Neuronal stem cell (in vitro differentiated cells): ENCODE data around the gene TERF2IP.

ENCODE experiments used
- DNase-seq: peaks from one replicate; pipeline ENCODE4 v3.0.0-alpha.2; 2013; ENCODE audit warnings: low spot score
- H2AFZ ChIP-seq: one replicate; pipeline ENCODE4 v1.6.1; 2013; ENCODE audit warnings: mild to moderate bottlenecking, low read length, inconsistent platforms
- H2AK5ac ChIP-seq: 2 replicates; pipeline ENCODE4 v1.6.1; 2013; ENCODE audit warnings: low read depth, mild to moderate bottlenecking, inconsistent platforms, low read length, moderate library complexity, mixed read lengths
- H2BK120ac ChIP-seq: 2 replicates; pipeline ENCODE4 v1.6.1; 2013; ENCODE audit warnings: low read depth, mild to moderate bottlenecking, inconsistent platforms, low read length, moderate library complexity, mixed read lengths
- H2BK12ac ChIP-seq: one replicate; pipeline ENCODE4 v1.6.1; 2013; ENCODE audit warnings: low read length, inconsistent platforms
- H2BK15ac ChIP-seq: 2 replicates; pipeline ENCODE4 v1.6.1; 2013; ENCODE audit warnings: mild to moderate bottlenecking, low read length, inconsistent platforms, mixed read lengths
- H2BK5ac ChIP-seq: one replicate; pipeline ENCODE4 v1.6.1; 2013; ENCODE audit warnings: inconsistent platforms, mild to moderate bottlenecking, low read length, moderate library complexity
- H3K14ac ChIP-seq: one replicate; pipeline ENCODE4 v1.6.1; 2013; ENCODE audit warnings: low read length, inconsistent platforms
- H3K18ac ChIP-seq: 2 replicates; pipeline ENCODE4 v1.6.1; 2013; ENCODE audit warnings: low read length, inconsistent platforms
- H3K23ac ChIP-seq: 2 replicates; pipeline ENCODE4 v1.6.1; 2013; ENCODE audit warnings: low read depth, mild to moderate bottlenecking, mixed read lengths, low read length, inconsistent platforms; ENCODE audit not compliant: poor library complexity
- H3K27ac ChIP-seq: replicated peaks from 3 replicates; pipeline ENCODE4 v1.5.1; 2013; ENCODE audit warnings: low read length, inconsistent platforms
- H3K27me3 ChIP-seq, 3 experiments: 2 replicates each; pipeline ENCODE4 v1.6.1; 2013; ENCODE audit warnings: low read length in 3 of 3, mild to moderate bottlenecking in 2 of 3, inconsistent platforms in 1 of 3, low read depth in 1 of 3, mixed read lengths in 1 of 3, moderate library complexity in 1 of 3; ENCODE audit not compliant: control insufficient read depth in 3 of 3, insufficient read depth in 3 of 3
- H3K36me3 ChIP-seq, 2 donors: replicated peaks in 1 of 2; 2 replicates each; pipeline ENCODE4 v1.6.1; 2013; ENCODE audit warnings: low read length in 2 of 2; ENCODE audit not compliant: control insufficient read depth in 2 of 2, insufficient read depth in 2 of 2
- H3K4ac ChIP-seq: 2 replicates; pipeline ENCODE4 v1.6.1; 2013; ENCODE audit warnings: inconsistent platforms, mild to moderate bottlenecking, low read length, moderate library complexity
- H3K4me1 ChIP-seq, 2 donors: 1 replicate in 1 of 2; 2 replicates in 1 of 2; pipeline ENCODE4 v1.6.1; 2013; ENCODE audit warnings: low read length in 2 of 2, low read depth in 1 of 2; ENCODE audit not compliant: control insufficient read depth in 2 of 2, insufficient read depth in 1 of 2
- H3K4me2 ChIP-seq: one replicate; pipeline ENCODE4 v1.6.1; 2013; ENCODE audit warnings: mild to moderate bottlenecking, low read length, inconsistent platforms; ENCODE audit not compliant: insufficient read depth, poor library complexity, severe bottlenecking
- H3K4me3 ChIP-seq, 2 donors: 2 replicates each; pipeline ENCODE4 v1.5.1; 2013; ENCODE audit warnings: low read length in 2 of 2, mild to moderate bottlenecking in 2 of 2, inconsistent platforms in 1 of 2, moderate library complexity in 1 of 2
- H3K79me1 ChIP-seq: one replicate; pipeline ENCODE4 v1.6.1; 2013; ENCODE audit warnings: low read depth, mild to moderate bottlenecking, inconsistent platforms, low read length, moderate library complexity
- H3K9ac ChIP-seq: one replicate; pipeline ENCODE4 v1.6.1; 2013; ENCODE audit warnings: mild to moderate bottlenecking, low read depth, low read length, inconsistent platforms; ENCODE audit not compliant: poor library complexity
- H3K9me3 ChIP-seq, 2 donors: replicated peaks in 1 of 2; 2 replicates each; pipeline versions ENCODE3 to v1.6.1; 2013; ENCODE audit warnings: low read length in 2 of 2, mild to moderate bottlenecking in 2 of 2, inconsistent platforms in 1 of 2, low read depth in 1 of 2, mixed read lengths in 1 of 2, moderate library complexity in 1 of 2; ENCODE audit not compliant: control insufficient read depth in 2 of 2, insufficient read depth in 1 of 2
- H4K8ac ChIP-seq: one replicate; pipeline ENCODE4 v1.6.1; 2013; ENCODE audit warnings: low read depth, mild to moderate bottlenecking, inconsistent platforms, low read length, moderate library complexity
- H4K91ac ChIP-seq: one replicate; pipeline ENCODE4 v1.6.1; 2013; ENCODE audit warnings: low read length, low read depth, mild to moderate bottlenecking, inconsistent platforms; ENCODE audit not compliant: poor library complexity
- whole genome bisulfite sequencing, 2 donors: extraction: QIAGEN DNeasy Blood & Tissue Kit; methylation state at CpG; one replicate each; pipeline ENCODE4 v1.1.7; 2013; ENCODE audit warnings: missing lambda C conversion rate in 2 of 2, mixed read lengths in 1 of 2; ENCODE audit not compliant: insufficient read length in 2 of 2, insufficient replicate concordance in 1 of 2; ENCODE audit errors: extremely low coverage in 2 of 2; 5-methylcytosine and 5-hydroxymethylcytosine counted together

Gene TERF2IP

GRCh38 chr16:75648265-75649076 is 898 bp downstream of the TERF2IP start:
- Histone ChIP-seq H2BK120ac (peak overlapping the region; percentile 57), H2BK5ac (peak overlapping the region; percentile 97), H2AFZ (peak overlapping the region; percentile 86), H3K27me3 (no peaks in the 10 kb centered on the region), H3K4ac (no peak overlapping the region), H4K91ac (no peak overlapping the region), H3K4me3 (peak overlapping the region; percentile 91 to 100), H2AK5ac (peak overlapping the region; percentile 83), H2BK15ac (peak overlapping the region; percentile 95), H3K4me1 (peaks cover 5 to 6% of the 10 kb centered on the region in 2 donors), H3K23ac (peak overlapping the region; percentile 26), H3K9me3 (no peaks in the 10 kb centered on the region), H4K8ac (no peak overlapping the region), H3K14ac (peak overlapping the region; percentile 91), H3K4me2 (peak overlapping the region; percentile 93), H3K9ac (peak overlapping the region; percentile 98), H3K36me3 (peaks cover 0 to 52% of the 10 kb centered on the region in 2 donors), H3K79me1 (peaks cover 9% of the 10 kb centered on the region), H3K27ac (peak overlapping the region; percentile 86), H3K18ac (peak overlapping the region; percentile 98), H2BK12ac (peak overlapping the region; percentile 26)
- WGBS, 2 donors = no CpG with 5 or more reads among the region's 62 CpGs
- DNase-seq = peak; percentile 78

GRCh38 chr16:75653922-75654321 is 6.3 kb downstream of the TERF2IP start:
- Histone ChIP-seq H3K23ac (no peak overlapping the region), H3K9ac (no peak overlapping the region), H3K4me3 (no peak overlapping the region), H3K4me1 (peaks cover 1 to 2% of the 10 kb centered on the region in 2 donors), H3K27ac (no peak overlapping the region), H2BK12ac (no peak overlapping the region), H4K91ac (no peak overlapping the region), H3K36me3 (peaks cover 20 to 78% of the 10 kb centered on the region in 2 donors), H3K4ac (no peak overlapping the region), H3K4me2 (no peak overlapping the region), H2AK5ac (no peak overlapping the region), H3K14ac (no peak overlapping the region), H3K27me3 (no peaks in the 10 kb centered on the region), H3K79me1 (peaks cover 4% of the 10 kb centered on the region), H2BK5ac (no peak overlapping the region), H3K9me3 (no peaks in the 10 kb centered on the region), H4K8ac (no peak overlapping the region), H2BK15ac (no peak overlapping the region), H3K18ac (no peak overlapping the region), H2AFZ (no peak overlapping the region), H2BK120ac (no peak overlapping the region)
- no CpG with 5 or more reads among the region's 1 CpG for WGBS, 2 donors
- no peak for DNase-seq

GRCh38 chr16:75658175-75658574 is 10.6 kb downstream of the TERF2IP start:
- no peaks in the 10 kb centered on the region for H3K27me3 ChIP-seq
- no peak overlapping the region for H2BK12ac ChIP-seq
- H3K79me1 ChIP-seq = no peaks in the 10 kb centered on the region
- H3K4ac ChIP-seq = no peak overlapping the region
- WGBS, 2 donors = no CpG with 5 or more reads among the region's 2 CpGs
- no peak overlapping the region for H3K9ac ChIP-seq
- no peak overlapping the region for H3K14ac ChIP-seq
- no peaks in the 10 kb centered on the region for H3K9me3 ChIP-seq
- H3K4me1 ChIP-seq = no peaks in the 10 kb centered on the region
- peaks cover 26 to 78% of the 10 kb centered on the region in 2 donors for H3K36me3 ChIP-seq
- no peak for DNase-seq
- H3K27ac ChIP-seq = no peak overlapping the region
- no peak overlapping the region for H3K4me3 ChIP-seq
- H3K4me2 ChIP-seq = no peak overlapping the region
- H2AK5ac ChIP-seq = no peak overlapping the region
- no peak overlapping the region for H4K91ac ChIP-seq
- no peak overlapping the region for H3K23ac ChIP-seq
- H2AFZ ChIP-seq = no peak overlapping the region
- no peak overlapping the region for H4K8ac ChIP-seq
- H2BK5ac ChIP-seq = no peak overlapping the region
- H3K18ac ChIP-seq = no peak overlapping the region
- no peak overlapping the region for H2BK120ac ChIP-seq
- no peak overlapping the region for H2BK15ac ChIP-seq

- Histone ChIP-seq H3K4me2 (no peak overlapping the region), H2BK120ac (no peak overlapping the region), H3K4me3 (no peak overlapping the region), H2BK5ac (no peak overlapping the region), H3K4me1 (no peaks in the 10 kb centered on the region), H3K23ac (no peak overlapping the region), H3K9me3 (no peaks in the 10 kb centered on the region), H3K14ac (no peak overlapping the region), H3K4ac (no peak overlapping the region), H3K27ac (no peak overlapping the region), H3K27me3 (no peaks in the 10 kb centered on the region), H3K36me3 (peaks cover 23 to 58% of the 10 kb centered on the region in 2 donors), H4K91ac (no peak overlapping the region), H2BK12ac (no peak overlapping the region), H3K79me1 (no peaks in the 10 kb centered on the region), H4K8ac (no peak overlapping the region), H2AK5ac (no peak overlapping the region), H2BK15ac (no peak overlapping the region), H2AFZ (no peak overlapping the region), H3K18ac (no peak overlapping the region), H3K9ac (no peak overlapping the region)
- WGBS, 2 donors = no CpG with 5 or more reads among the region's 6 CpGs
- DNase-seq = no peak
Measured at GRCh38 chr16:75660321-75660720, 12.7 kb downstream of the TERF2IP start.
